Kidney epithelial cell (primary cell): Measurements from ENCODE around the gene TRA2B. TPM values are rescaled to one million over a fixed set of nuclear protein-coding genes. Genes with fewer than 3 reads are reported as not detected.

Experiments
- DNase-seq: peaks from one replicate; pipeline ENCODE4 v3.0.0-alpha.2; 2010; ENCODE audit warnings: low read depth
- H3K27me3 ChIP-seq: 2 replicates; pipeline ENCODE4 v1.6.0; 2011; ENCODE audit warnings: low read length; ENCODE audit not compliant: control insufficient read depth, insufficient read depth
- H3K36me3 ChIP-seq: 2 replicates; pipeline ENCODE4 v1.5.1; 2011; ENCODE audit warnings: low read length; ENCODE audit not compliant: control insufficient read depth, insufficient read depth
- H3K4me3 ChIP-seq: 2 replicates; pipeline ENCODE4 v1.5.1; 2011; ENCODE audit warnings: low read depth, mild to moderate bottlenecking, control low read depth, low read length
- total RNA-seq: library from RNA; depleted of rRNA; stranded (reverse); fragments of >200 nt; gene quantifications from 2 replicates; pipeline ENCODE4 v1.2.3, GENCODE V29; 2015
- TF ChIP-seq, protein P1 (sequence below): IDR thresholded peaks from 2 replicates; pipeline ENCODE4 v1.5.1; 2011; ENCODE audit warnings: mild to moderate bottlenecking, moderate library complexity, low read length, control low read depth, inconsistent platforms; ENCODE audit not compliant: insufficient read depth, poor library complexity, severe bottlenecking

The TRA2B gene
- total RNA-seq, 1 donor from 2014 or later: 154 TPM

- TF ChIP-seq, protein P1, sequence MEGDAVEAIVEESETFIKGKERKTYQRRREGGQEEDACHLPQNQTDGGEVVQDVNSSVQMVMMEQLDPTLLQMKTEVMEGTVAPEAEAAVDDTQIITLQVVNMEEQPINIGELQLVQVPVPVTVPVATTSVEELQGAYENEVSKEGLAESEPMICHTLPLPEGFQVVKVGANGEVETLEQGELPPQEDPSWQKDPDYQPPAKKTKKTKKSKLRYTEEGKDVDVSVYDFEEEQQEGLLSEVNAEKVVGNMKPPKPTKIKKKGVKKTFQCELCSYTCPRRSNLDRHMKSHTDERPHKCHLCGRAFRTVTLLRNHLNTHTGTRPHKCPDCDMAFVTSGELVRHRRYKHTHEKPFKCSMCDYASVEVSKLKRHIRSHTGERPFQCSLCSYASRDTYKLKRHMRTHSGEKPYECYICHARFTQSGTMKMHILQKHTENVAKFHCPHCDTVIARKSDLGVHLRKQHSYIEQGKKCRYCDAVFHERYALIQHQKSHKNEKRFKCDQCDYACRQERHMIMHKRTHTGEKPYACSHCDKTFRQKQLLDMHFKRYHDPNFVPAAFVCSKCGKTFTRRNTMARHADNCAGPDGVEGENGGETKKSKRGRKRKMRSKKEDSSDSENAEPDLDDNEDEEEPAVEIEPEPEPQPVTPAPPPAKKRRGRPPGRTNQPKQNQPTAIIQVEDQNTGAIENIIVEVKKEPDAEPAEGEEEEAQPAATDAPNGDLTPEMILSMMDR: no peak
- no peaks in the 10 kb centered on the region for H3K27me3 ChIP-seq
- H3K36me3 ChIP-seq: no peaks in the 10 kb centered on the region
- no peak overlapping the region for H3K4me3 ChIP-seq
- DNase-seq: no peak
Measured at GRCh38 chr3:185971579-185971978, 33.8 kb upstream of the TRA2B start.

DNA sequence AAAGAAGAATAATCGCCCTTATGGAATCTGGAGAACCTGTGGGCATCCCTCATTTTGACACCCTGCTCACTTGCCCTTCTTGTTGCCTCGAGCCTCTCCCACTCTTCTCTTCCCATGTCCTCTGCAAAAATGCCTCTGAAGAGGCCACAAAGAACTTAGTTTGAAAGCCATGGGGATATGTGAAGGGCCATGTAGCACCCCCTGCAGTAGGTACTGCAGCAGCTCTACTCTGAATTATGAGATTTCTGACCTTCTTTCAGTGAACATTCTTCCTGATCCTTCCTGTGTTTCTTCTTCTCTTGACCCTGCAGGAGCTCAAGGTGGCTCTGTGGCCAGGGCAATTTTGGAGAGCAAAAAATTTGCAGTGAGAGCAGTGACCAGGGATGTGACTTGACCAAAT is 30.4 kb upstream of the TRA2B start:
- DNase-seq: no peak
- Histone ChIP-seq H3K36me3 (no peaks in the 10 kb centered on the region), H3K4me3 (no peak overlapping the region), H3K27me3 (no peaks in the 10 kb centered on the region)
- TF ChIP-seq, protein P1: no peak

DNA sequence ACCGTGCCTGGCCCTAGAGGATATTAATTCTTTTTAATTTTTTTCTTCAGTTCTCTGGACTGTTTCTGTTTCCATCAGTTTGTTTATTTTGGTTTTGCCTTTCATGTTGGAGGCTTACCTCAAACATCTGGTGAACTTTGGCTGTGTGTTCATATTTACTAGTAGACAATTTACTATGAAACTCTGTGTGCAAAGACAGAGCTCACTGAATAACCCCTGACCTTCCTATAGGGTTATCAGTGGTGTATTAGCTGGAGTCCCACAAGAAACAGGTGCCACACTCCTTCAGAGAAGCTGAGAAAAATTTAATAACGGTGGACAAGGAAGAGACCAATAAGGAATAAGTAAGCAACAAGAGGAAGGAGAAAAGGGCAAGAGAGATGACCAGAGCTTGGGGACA is 28.8 kb upstream of the TRA2B start:
- H3K27me3 ChIP-seq: no peaks in the 10 kb centered on the region
- no peak for DNase-seq
- H3K4me3 ChIP-seq: no peak overlapping the region
- TF ChIP-seq, protein P1: no peak
- H3K36me3 ChIP-seq: no peaks in the 10 kb centered on the region

GRCh38 chr3:185965496-185965895 is 27.7 kb upstream of the TRA2B start:
- H3K4me3 ChIP-seq: no peak overlapping the region
- no peaks in the 10 kb centered on the region for H3K27me3 ChIP-seq
- no peak for DNase-seq
- TF ChIP-seq, protein P1: no peak
- no peaks in the 10 kb centered on the region for H3K36me3 ChIP-seq

GRCh38 chr3:185961675-185962232 is 23.9 kb upstream of the TRA2B start:
- Histone ChIP-seq H3K36me3 (no peaks in the 10 kb centered on the region), H3K27me3 (no peaks in the 10 kb centered on the region), H3K4me3 (no peak overlapping the region)
- no peak for DNase-seq
- TF ChIP-seq, protein P1: no peak
